SU-DHL-6 (cell line): ENCODE data around the gene RRBP1.
"Not testable (repeated sequence)": the region's sequence is repeated elsewhere in the genome, so short reads cannot be mapped to it uniquely, and the experiment has no call there.

Source experiments
- H2AFZ ChIP-seq: fragments of 200-600 bp; sonication (generic); 2 replicates; pipeline ENCODE4 v1.6.1; 2014; ENCODE audit warnings: low read depth, mild to moderate bottlenecking, moderate library complexity, mixed read lengths, antibody characterized with exemption, low read length; ENCODE audit not compliant: severe bottlenecking
- H3F3A ChIP-seq: fragments of 200-600 bp; shearing (Covaris generic); 2 replicates; pipeline ENCODE4 v1.6.0; 2016; ENCODE audit warnings: antibody characterized with exemption, mild to moderate bottlenecking; ENCODE audit not compliant: insufficient read depth
- H3K27ac ChIP-seq: fragments of 200-600 bp; sonication (generic); 2 replicates; pipeline ENCODE4 v1.5.1; 2016; ENCODE audit warnings: low read depth, mild to moderate bottlenecking, low read length, moderate library complexity, mixed read lengths
- H3K27me3 ChIP-seq: fragments of 200-600 bp; sonication (generic), shearing (Covaris generic); 2 replicates; pipeline ENCODE4 v1.6.0; 2014; ENCODE audit warnings: mild to moderate bottlenecking, low read length
- H3K36me3 ChIP-seq: fragments of 200-600 bp; sonication (generic); 2 replicates; pipeline ENCODE4 v1.6.1; 2014; ENCODE audit warnings: mild to moderate bottlenecking, low read length, mixed read lengths
- H3K4me2 ChIP-seq: fragments of 300-600, 200-600 bp; shearing (Covaris generic), sonication (generic); 2 replicates; pipeline ENCODE4 v1.6.0; 2014; ENCODE audit warnings: low read length, low read depth, mild to moderate bottlenecking; ENCODE audit not compliant: poor library complexity, severe bottlenecking
- H3K4me3 ChIP-seq: fragments of 200-600 bp; sonication (generic); 2 replicates; pipeline ENCODE4 v1.5.1; 2014; ENCODE audit warnings: antibody characterized with exemption, low read length, mild to moderate bottlenecking, mixed read lengths; ENCODE audit not compliant: insufficient read depth, poor library complexity, severe bottlenecking
- H3K79me2 ChIP-seq: fragments of 200-600 bp; sonication (generic); 2 replicates; pipeline ENCODE4 v1.6.1; 2014; ENCODE audit warnings: mild to moderate bottlenecking, low read length, moderate library complexity; ENCODE audit not compliant: insufficient read depth
- H3K9ac ChIP-seq: fragments of 200-600 bp; sonication (generic); 2 replicates; pipeline ENCODE4 v1.7.0; 2014; ENCODE audit warnings: mild to moderate bottlenecking, low read length
- H3K9me2 ChIP-seq: fragments of 200-600 bp; sonication (generic); replicated peaks from 2 replicates; pipeline ENCODE4 v1.6.1; 2014; ENCODE audit warnings: low read length; ENCODE audit not compliant: insufficient read depth
- H3K9me3 ChIP-seq: fragments of 200-600 bp; sonication (generic); 2 replicates; pipeline ENCODE4 v1.6.1; 2014; ENCODE audit warnings: low read length, mixed read lengths; ENCODE audit not compliant: insufficient read depth
- H4K20me1 ChIP-seq: fragments of 200-600 bp; sonication (generic); 2 replicates; pipeline ENCODE4 v1.6.1; 2014; ENCODE audit warnings: low read depth, mild to moderate bottlenecking, antibody characterized with exemption, low read length, moderate library complexity, mixed read lengths
- EZH2phosphoT487 ChIP-seq: fragments of 200-600 bp; sonication (generic), shearing (Covaris generic); conservative IDR thresholded peaks from 2 replicates; pipeline ENCODE4 v1.6.1; 2018; ENCODE audit warnings: mild to moderate bottlenecking, antibody characterized with exemption, low read length, moderate library complexity, mixed read lengths
- TF ChIP-seq, protein P1 (sequence below): fragments of 200-600 bp; sonication (generic); IDR thresholded peaks from one replicate; pipeline ENCODE4 v1.5.1; 2017; ENCODE audit warnings: antibody characterized with exemption, mild to moderate bottlenecking, low read length, moderate library complexity; ENCODE audit not compliant: insufficient read depth, poor library complexity, severe bottlenecking

Gene RRBP1

GRCh38 chr20:17710379-17711266 lies 28.6 kb upstream of the RRBP1 start:
- Histone ChIP-seq H3K27me3 (no peaks in the 10 kb centered on the region), H3K36me3 (no peaks in the 10 kb centered on the region), H3K4me2 (no peak overlapping the region), H3K9me2 (no peaks in the 10 kb centered on the region), H3K27ac (no peak overlapping the region), H3K9me3 (no peaks in the 10 kb centered on the region), H3K79me2 (no peaks in the 10 kb centered on the region), H3F3A (no peaks in the 10 kb centered on the region), H4K20me1 (no peaks in the 10 kb centered on the region), H2AFZ (no peak overlapping the region), H3K9ac (no peak overlapping the region), H3K4me3 (no peak overlapping the region)
- TF ChIP-seq EZH2phosphoT487 = no peak
- TF ChIP-seq, protein P1, sequence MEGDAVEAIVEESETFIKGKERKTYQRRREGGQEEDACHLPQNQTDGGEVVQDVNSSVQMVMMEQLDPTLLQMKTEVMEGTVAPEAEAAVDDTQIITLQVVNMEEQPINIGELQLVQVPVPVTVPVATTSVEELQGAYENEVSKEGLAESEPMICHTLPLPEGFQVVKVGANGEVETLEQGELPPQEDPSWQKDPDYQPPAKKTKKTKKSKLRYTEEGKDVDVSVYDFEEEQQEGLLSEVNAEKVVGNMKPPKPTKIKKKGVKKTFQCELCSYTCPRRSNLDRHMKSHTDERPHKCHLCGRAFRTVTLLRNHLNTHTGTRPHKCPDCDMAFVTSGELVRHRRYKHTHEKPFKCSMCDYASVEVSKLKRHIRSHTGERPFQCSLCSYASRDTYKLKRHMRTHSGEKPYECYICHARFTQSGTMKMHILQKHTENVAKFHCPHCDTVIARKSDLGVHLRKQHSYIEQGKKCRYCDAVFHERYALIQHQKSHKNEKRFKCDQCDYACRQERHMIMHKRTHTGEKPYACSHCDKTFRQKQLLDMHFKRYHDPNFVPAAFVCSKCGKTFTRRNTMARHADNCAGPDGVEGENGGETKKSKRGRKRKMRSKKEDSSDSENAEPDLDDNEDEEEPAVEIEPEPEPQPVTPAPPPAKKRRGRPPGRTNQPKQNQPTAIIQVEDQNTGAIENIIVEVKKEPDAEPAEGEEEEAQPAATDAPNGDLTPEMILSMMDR = no peak

- no peak for TF ChIP-seq EZH2phosphoT487
- TF ChIP-seq, protein P1 = no peak
- no peaks in the 10 kb centered on the region for H4K20me1 ChIP-seq
- H3F3A ChIP-seq = no peaks in the 10 kb centered on the region
- no peaks in the 10 kb centered on the region for H3K79me2 ChIP-seq
- no peaks in the 10 kb centered on the region for H3K36me3 ChIP-seq
- no peak overlapping the region for H2AFZ ChIP-seq
- H3K9me2 ChIP-seq = no peaks in the 10 kb centered on the region
- H3K27ac ChIP-seq = no peak overlapping the region
- H3K27me3 ChIP-seq = no peaks in the 10 kb centered on the region
- no peak overlapping the region for H3K9ac ChIP-seq
- no peak overlapping the region for H3K4me3 ChIP-seq
- H3K4me2 ChIP-seq = no peak overlapping the region
- no peaks in the 10 kb centered on the region for H3K9me3 ChIP-seq
Measured at GRCh38 chr20:17709361-17710293, 27.6 kb upstream of the RRBP1 start.

- no peak for TF ChIP-seq EZH2phosphoT487
- TF ChIP-seq, protein P1 = no peak
- Histone ChIP-seq H3K27me3 (no peaks in the 10 kb centered on the region), H3K9me3 (no peaks in the 10 kb centered on the region), H3K27ac (no peak overlapping the region), H3K79me2 (no peaks in the 10 kb centered on the region), H3F3A (no peaks in the 10 kb centered on the region), H3K4me3 (no peak overlapping the region), H4K20me1 (no peaks in the 10 kb centered on the region), H3K36me3 (no peaks in the 10 kb centered on the region), H3K9me2 (no peaks in the 10 kb centered on the region), H3K9ac (no peak overlapping the region), H2AFZ (no peak overlapping the region), H3K4me2 (no peak overlapping the region)
Measured at GRCh38 chr20:17708675-17709360, 26.8 kb upstream of the RRBP1 start.

GRCh38 chr20:17707951-17708350 lies 25.9 kb upstream of the RRBP1 start:
- H3K4me2 ChIP-seq, H3F3A ChIP-seq, H3K9me3 ChIP-seq, H3K79me2 ChIP-seq, H3K27ac ChIP-seq, H3K9me2 ChIP-seq, H3K36me3 ChIP-seq, H3K27me3 ChIP-seq, H3K9ac ChIP-seq, H3K4me3 ChIP-seq, H4K20me1 ChIP-seq, H2AFZ ChIP-seq: not testable (repeated sequence)
